GM19438 (cell line): Measurements from ENCODE around the gene TRPM7.
"Not testable (repeated sequence)": the region's sequence is repeated elsewhere in the genome, so short reads cannot be mapped to it uniquely, and the experiment has no call there.

Source experiments
- ATAC-seq: cut with Tn5 transposase; IDR thresholded peaks from one replicate; pipeline ENCODE4 v1.9.1; 2021; ENCODE audit warnings: low read depth; ENCODE audit not compliant: unreplicated experiment

TRPM7 gene

DNA sequence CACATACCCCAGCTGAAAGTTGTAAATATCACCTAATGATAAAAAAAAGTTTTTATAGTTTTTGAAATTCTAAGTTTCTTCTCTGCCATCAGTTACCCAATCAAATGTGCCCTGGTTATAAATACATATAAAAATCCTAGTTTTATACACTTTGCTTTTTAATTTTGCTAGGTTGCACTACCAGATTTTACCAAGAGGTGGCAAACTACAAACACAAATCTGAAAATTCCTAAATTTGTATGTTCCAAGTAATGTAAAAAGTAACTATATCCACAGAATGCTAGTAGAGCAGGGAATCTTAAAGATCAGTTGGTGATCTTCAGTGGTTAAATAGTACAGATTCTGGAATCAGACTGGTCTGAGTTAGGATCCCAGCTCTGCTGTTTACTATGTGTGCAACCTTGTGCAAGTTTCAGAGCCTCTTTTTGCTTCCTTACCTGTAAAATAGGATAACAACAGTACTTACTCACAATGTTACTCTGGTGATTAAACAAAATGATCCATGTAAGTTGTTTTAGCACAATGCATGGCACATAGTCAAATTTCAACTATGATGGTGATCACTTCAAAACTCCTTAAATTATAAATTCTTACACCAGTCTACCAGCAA, 11.0 kb downstream of the TRPM7 start:
- no peak for ATAC-seq

DNA sequence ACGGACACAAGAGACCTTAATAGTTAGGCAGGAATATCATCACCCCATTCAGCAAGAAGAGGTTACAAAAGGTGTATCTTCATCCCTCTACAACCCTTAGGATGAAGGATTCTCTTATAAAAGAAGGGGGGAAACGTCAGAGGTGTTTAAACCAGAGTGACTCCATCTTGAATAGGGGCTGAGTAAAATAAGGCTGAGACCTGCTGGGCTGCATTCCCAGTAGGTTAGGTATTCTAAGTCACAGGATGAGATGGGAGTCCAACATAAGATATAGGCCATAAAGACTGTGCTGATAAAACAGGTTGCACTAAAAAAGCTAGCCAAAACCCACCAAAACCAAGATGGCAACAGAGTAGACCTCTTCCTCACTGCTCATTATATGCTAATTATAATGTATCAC, 16.5 kb downstream of the TRPM7 start:
- ATAC-seq, result no peak

DNA sequence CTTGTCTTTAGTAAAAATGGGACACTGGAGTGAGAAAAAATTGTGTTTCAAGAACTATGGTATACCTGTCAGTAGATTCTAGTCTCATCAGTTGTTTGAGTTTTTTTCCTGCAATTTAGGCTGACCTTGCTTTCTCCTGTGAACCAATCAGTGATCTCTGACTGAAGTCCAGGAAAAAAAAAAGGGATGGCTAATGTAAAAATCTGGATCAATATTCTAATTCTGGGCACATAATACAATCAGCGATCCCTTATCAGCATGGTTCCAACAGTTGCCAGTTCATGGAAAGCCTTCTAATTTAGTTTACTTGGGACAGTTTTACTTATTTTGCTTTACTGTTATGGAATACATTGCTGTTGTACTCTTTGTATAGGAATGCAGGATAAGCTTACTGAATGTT, 17.0 kb downstream of the TRPM7 start:
- ATAC-seq, result no peak

DNA sequence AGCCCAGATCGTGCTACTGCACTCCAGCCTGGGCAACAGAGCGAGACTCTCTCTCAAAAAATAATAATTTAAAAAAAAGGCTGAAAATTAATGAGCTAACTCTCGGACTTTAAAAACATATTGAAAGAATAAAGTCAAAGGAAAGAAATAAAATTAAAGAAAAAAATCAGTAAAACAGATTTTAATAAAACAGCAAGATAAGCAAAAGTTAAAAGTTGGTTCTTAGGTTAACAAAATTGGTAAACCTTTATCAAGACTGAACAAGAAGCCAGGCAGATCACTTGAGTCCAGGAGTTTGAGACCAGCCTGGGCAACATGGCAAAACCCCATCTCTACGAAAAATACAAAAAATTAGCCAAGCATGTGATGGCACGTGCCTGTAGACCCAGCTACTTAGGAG, 20.7 kb downstream of the TRPM7 start:
- ATAC-seq, result no peak

DNA sequence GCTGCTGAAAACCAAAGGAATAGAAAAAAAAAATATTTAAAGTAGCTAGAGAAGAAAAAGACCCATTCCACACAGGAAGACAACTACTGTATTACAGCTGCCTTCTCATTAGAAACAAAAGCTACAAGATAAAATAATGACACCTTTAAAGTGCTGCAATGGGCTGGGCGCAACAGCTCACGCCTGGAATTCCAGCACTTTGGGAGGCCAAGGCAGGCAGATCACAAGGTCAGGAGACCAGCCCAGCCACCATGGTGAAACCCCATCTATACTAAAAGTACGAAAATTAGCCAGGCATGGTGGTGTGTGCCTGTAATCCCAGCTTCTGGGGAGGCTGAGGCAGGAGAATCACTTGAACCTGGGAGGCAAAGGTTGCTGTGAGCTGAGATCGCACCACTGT, 31.0 kb downstream of the TRPM7 start:
- no peak for ATAC-seq

DNA sequence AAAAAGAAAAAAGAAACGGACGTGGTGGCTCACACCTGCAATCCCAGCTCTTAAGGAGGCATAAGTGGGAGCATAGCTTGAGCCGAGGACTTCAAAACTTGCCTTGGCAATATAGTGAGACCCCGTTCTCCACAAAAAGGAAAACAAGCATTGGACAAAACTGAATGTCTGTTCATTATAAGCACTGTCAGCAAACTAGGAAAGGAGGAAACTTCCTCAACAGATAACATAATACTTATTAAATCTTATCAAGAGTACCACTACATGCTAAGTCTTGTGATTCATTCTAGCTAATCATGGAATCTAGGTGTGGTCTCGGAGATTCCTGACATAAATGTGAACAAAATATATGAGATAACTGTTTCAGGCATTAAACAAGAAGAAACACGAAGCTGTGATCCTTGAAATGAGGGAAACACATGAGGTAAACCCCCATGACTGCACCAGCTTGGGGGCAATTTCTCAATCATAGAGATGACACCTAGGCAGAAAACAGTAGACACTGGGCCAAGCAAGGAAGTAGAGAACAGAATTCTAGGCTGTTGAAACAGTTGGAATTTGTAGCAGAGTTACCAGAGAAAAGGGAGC, 33.3 kb downstream of the TRPM7 start:
- no peak for ATAC-seq

DNA sequence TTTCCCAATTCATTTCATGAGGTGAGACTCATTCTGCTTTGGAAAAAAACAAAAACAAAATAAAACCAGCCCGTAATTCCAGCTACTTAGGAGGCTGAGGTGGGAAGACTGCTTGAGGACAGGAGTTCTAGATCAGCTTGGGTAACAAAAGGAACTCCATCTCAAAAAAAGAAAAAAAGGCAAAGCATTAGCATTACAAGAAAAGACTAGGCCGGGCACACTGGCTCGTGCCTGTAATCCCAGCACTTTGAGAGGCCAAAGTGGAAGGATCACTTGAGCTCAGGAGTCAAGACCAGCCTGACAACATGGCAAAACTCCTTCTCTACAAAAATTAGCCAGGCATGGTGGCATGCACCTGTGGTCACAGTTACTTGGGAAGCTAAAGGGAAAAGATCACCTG, 33.9 kb downstream of the TRPM7 start:
- no peak for ATAC-seq

DNA sequence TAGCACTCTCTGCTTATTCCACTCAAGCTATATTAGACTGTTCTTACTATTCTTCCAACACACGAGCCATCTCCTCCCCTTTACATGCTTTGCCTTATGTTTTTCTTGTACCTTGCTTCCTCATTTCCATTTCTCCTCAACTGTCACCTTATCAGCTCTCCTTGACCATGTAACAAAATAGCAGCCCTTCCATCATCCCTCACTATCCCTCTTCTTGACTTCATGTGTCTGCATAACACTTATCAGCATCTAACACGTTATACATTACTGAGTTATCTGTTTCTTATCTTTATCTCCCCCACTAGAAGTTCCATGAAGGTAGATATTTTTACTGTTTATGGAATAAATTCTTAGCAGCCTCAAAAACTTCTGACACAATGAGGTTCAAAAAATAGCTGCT, 45.3 kb downstream of the TRPM7 start:
- ATAC-seq, result no peak

DNA sequence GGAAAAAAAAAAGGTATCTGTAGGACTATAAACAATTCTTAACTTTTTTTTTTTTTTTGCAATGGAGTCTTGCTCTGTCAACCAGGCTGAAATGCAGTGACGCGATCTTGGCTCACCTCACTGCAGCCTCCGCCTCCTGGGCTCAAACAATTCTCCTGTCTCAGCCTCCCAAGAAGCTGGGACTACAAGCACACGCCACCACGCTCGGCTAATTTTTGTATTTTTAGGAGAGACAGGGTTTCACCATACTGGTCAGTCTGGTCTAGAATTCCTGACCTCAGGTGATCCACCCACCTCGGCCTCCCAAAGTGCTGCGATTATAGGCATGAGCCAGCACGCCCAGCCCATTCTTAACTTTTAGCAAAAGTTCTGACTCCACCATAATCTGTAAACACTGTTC, 50.5 kb downstream of the TRPM7 start:
- no peak for ATAC-seq

DNA sequence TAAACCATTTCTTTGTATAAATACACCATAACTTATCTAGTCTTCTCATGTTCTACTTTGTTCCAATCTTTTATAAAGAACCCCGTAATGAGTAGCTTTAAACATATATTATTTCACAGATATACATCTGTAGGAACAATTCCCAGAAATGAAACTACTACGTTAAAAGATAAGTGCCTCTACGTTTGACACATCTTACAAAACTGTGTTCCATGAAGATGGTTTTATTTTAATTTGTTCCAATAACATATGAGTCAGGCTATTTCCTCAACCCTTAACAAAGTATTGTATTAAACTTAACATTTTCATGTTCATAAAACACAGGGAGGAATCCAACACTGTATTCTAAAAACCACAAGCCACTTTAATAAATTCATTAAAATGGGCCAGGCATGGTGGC, 52.9 kb downstream of the TRPM7 start:
- no peak for ATAC-seq

DNA sequence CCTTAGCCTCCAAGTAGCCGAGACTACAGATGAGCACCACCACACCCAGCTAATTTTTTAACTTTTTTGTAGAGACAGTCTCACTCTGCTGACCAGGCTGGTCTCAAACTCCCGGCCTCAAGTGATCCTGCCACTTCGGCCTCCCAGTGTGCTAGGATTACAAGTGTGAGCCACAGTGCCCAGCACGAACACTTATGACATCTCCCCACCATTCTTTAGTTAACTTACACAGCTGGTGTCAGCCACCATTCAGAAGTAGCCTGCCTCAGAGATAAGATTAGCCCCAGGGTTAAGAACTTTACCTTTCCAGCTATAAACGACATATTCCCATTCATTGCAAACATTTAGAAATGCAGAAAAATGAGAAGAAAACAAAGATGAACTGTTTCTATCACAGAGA, 58.2 kb downstream of the TRPM7 start:
- ATAC-seq, result no peak

DNA sequence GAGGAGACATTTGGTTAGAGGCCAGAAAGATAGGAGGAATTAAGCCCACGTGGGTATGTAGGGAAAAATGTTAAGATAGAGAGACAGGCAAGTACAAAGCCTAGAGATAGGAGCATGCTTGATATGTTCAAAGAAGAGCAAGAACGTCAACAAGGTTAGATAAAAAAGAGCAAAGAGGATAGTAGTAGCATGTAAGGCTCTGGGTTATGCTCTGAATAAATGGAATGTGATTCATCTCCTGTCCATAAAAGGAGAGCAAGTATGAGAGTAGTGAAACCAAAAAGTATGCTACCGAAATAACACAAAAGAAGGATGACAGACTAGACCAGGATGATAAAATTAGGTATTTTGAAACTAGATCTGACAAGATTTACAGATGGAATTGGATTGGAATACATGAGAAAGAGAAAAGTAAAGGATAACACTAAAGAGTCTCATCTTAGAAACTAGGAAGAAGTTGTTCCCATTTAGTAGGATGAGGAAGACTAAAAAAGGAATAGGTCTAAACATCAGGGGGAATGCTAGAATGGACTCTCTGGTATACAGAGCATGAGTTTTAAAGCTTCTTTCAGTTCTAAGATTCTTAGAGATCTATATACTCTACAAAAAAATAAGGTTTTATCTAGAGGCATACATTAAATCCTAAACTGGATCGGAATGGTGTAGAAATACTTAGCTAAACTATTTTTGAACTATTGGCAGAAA, 59.1 kb downstream of the TRPM7 start:
- no peak for ATAC-seq

DNA sequence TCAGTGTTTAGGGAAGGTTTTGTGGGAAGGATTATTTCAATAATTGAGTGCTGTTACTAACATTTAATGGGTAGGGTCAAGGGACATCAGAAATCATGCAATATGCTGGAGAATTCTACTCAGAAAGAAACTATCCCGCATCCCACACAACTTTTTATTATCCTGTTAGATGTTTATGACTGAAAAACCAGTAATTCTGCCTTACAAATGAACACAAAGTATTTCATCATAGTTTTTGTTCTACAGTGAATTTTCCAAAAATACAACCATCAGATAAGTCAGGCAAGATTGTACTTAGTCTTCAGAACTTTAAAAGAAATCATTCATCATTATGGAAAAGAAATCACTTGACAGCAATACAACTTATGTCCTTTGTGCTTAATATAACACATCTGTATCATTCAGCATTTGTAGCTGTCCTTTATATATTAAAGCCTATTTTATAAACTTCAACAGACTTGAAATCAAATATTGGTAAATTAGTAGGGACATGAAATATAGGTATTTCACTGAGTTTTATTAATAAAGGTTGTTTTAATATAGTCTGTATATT, 61.9 kb downstream of the TRPM7 start:
- no peak for ATAC-seq

DNA sequence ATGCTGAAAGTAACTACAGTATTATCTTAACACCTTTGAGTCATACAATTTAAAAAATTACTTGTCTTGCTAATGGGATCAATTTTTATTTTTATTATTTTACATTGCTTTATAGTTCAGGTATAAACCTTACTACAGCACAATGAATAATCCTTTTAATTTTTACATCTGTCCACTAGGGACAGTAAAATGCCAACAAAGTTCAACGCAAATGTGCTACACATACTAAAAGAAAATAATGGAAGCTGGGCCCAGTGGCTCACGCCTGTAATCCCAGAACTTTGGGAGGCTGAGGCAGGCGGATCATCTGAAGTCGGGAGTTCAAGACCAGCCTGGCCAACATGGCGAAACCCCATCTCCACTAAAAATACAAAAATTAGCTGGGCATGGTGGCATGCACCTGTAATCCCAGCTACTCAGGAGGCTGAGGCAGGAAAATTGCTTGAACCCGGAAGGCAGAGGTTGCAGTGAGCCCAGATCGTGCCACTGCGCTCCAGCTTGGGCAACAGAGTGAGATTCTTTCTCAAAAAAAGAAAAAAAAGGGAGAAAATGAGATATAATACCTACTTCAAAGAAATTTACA, 64.1 kb downstream of the TRPM7 start:
- not testable (repeated sequence) for ATAC-seq

DNA sequence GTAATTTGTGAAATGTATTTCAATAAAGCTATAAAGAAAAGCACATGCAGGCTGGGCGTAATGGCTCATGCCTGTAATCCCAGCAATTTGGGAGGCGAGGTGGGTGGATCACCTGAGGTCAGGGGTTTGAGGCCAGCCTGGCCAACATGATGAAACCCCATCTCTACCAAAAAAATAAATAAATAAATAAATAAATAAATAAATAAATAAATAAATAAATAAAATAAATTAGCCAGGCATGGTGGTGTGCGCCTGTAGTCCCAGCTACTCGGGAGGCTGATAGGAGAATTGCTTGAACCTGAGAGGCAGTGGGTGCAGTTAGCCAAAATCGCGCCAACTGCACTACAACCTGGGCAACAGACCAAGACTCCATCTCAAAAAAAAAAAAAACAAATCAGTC, 69.6 kb downstream of the TRPM7 start:
- not testable (repeated sequence) for ATAC-seq

DNA sequence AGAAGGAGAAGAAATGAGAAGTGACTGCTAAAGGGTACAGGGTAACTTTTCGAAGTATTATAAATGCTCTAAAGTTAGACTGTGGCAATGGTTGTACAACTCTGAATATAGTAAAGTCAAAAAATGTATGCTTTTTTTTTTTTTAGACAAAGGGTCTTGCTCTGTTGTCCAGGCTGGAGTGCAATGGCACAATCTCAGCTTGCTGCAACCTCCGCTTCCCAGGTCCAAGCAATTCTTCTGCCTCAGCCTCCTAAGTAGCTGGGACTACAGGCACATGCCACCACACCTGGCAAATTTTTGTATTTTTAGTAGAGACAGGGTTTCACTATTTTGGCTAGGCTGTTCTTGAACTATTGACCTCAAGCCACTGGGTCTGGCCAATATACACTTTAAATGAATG, 70.0 kb downstream of the TRPM7 start:
- not testable (repeated sequence) for ATAC-seq

DNA sequence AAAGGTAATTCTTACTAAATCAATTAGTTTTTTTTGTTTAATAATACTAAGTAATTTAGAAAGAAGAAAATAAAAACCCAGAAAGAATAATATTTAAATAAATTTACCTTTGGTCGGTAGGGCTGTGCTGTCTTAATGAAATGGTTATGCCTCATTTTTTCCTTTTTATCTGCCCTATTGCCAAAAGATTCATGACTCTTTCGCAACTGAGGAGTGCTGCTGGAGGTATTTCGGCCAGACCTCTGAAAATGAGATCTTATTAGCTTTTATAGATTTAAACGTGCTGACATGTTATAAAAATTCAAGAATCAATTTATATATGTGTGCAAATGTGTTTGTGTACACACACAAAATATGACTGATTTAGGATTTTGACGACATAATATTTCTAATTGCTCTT, 73.0 kb downstream of the TRPM7 start:
- no peak for ATAC-seq

DNA sequence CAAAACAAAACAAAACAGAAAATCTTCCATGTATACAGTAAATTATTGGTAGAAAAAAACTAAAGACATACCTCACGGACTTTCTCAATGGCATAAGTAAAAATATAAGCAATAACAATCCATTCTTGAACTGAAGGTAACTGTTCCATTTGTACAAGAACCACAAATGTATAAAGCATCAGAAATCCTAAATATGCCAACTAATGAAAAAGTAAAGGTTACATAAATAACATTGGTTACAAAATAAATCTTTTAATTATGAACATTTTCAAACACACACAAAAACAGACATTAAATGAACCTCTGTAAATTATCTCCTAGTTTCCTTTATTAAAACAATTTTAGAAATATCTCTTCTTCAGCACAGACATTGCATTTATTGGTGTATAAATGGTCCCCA, 79.5 kb downstream of the TRPM7 start:
- ATAC-seq, result no peak

DNA sequence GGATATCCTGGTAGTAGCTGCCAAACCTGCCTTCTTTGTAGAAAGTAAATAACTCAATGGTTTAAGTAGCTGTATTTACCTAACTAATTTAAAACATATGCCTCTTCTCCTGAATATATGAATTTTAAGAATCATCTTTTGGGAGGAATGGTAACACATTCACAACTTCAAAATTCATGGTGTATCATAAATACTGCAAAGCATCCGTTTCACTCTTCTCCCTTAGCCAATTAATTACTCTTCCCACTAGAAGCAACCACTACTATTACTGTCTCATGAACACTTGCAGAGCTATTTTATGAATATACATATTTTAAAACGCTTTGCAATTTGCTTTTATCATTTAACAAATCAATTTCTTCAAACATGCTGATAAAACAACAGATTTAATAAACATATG, 81.1 kb downstream of the TRPM7 start:
- no peak for ATAC-seq

DNA sequence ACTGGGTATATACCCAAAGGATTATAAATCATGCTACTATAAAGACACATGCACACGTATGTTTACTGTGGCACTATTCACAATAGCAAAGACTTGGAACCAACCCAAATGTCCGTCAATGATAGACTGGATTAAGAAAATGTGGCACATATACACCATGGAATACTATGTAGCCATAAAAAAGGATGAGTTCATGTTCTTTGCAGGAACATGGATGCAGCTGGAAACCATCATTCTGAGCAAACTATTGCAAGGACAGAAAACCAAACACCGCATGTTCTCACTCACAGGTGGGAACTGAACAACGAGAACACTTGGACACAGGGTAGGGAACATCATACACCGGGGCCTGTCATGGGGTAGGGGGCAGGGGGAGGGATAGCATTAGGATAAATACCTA, 84.6 kb downstream of the TRPM7 start:
- not testable (repeated sequence) for ATAC-seq

DNA sequence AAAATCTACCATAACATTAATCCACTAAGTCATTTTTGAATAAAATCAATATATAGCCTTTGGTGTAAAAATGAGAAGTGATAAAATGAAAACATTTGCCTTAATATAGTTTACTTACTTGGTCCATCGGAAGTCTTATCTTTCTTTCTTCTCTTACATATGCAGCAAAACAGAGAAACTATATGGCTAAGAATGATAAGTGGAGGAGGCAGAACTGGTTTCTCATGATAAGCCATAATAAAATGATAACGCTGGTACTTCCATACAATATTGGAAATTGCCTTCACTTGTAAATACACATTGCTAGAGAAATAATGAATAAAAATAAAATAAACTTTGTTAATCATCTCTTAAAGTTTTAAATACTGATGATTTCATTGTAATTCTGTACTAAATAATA, 92.3 kb downstream of the TRPM7 start:
- no peak for ATAC-seq

DNA sequence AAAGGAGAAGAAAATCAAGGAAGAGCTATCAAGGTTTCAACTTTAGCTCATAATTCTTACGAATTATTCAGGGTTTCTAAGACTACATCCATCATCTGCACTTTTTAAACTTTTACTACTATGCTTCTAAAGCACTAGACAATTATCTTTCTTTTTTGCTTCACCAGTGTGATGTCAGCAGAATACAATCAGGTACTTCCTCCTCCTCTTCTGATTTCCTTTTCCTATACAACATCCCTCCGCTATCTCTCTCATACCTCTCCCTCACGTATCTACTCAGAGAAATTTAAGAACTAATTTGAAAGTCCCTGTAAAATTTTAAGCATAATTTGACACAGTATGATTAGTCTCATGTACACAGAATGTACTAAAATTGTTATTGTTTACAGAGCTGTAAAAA, 92.8 kb downstream of the TRPM7 start:
- no peak for ATAC-seq
